Adrenal gland (tissue), 5 donors: ENCODE results near the gene PIK3AP1.

ENCODE experiments used
- POLR2A ChIP-seq, 2 donors: fragments of 450-650 bp; IDR thresholded peaks; one replicate each; pipeline ENCODE4 v1.6.1; 2017; ENCODE audit warnings: antibody characterized with exemption in 2 of 2, mild to moderate bottlenecking in 2 of 2, moderate library complexity in 1 of 2
- TF ChIP-seq, protein P1 (sequence below), 6 experiments: fragments of 450-650 bp in 4 of 6; fragments of 200-600 bp in 2 of 6; sonication (generic) in 1 of 6; IDR thresholded peaks; 1 replicate in 5 of 6; 2 replicates in 1 of 6; pipeline versions ENCODE4 v1.5.1 to v1.8.0; 2016 to 2021; ENCODE audit warnings: antibody characterized with exemption in 6 of 6, mild to moderate bottlenecking in 2 of 6, moderate library complexity in 1 of 6
- donor health status: DM: no; HTN: no; CAD: no.

DNA sequence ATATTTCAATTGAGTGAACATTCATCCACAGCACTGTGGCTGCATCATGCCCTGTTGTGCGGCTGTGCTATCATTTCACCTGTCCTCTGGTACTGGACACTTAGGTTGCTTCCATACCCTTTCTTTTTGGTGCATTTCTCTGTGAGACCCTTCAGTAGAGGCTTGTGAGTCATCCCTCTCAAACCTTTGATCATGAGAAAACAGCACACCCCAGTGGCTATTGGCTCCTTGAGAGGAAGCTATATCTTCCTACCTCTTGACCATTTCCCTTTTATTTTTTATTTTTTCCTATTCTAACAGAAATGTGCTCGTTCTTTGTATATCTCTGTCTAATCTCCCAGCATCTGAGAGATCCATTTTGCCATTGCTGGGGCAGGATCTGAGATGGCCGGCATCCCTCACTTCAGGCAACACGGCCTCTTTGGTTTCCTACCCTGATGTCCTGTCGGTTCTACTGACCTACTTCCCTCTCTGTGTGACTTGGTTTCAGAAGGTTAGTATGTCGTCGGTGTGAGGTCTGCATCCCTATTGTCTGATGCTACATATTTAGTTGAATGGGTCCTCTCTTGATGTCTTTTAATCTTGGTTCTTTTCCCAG is 23.8 kb upstream of the PIK3AP1 start:
- TF ChIP-seq, protein P1, sequence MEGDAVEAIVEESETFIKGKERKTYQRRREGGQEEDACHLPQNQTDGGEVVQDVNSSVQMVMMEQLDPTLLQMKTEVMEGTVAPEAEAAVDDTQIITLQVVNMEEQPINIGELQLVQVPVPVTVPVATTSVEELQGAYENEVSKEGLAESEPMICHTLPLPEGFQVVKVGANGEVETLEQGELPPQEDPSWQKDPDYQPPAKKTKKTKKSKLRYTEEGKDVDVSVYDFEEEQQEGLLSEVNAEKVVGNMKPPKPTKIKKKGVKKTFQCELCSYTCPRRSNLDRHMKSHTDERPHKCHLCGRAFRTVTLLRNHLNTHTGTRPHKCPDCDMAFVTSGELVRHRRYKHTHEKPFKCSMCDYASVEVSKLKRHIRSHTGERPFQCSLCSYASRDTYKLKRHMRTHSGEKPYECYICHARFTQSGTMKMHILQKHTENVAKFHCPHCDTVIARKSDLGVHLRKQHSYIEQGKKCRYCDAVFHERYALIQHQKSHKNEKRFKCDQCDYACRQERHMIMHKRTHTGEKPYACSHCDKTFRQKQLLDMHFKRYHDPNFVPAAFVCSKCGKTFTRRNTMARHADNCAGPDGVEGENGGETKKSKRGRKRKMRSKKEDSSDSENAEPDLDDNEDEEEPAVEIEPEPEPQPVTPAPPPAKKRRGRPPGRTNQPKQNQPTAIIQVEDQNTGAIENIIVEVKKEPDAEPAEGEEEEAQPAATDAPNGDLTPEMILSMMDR (IDR thresholded peaks at IDR 0.05): peak in 5 of 6 experiments; percentile 24 to 39 (median 36)
- no peak for TF ChIP-seq POLR2A (IDR thresholded peaks at IDR 0.05)
